Stomach (tissue), 4 donors: Measurements from ENCODE around the gene DCAF10.

Source experiments
- EP300 ChIP-seq: sonication (generic); formaldehyde crosslinking; IDR thresholded peaks from one replicate; pipeline ENCODE4 v1.6.1; 2017; ENCODE audit warnings: antibody characterized with exemption
- POLR2A ChIP-seq, 4 donors: fragments of 450-650 bp; IDR thresholded peaks; one replicate each; pipeline ENCODE4 v1.6.1; 2016; ENCODE audit warnings: antibody characterized with exemption in 4 of 4, control low read depth in 2 of 4, mild to moderate bottlenecking in 1 of 4, moderate library complexity in 1 of 4
- POLR2AphosphoS5 ChIP-seq, 3 donors: sonication (generic); formaldehyde crosslinking; IDR thresholded peaks; one replicate each; pipeline ENCODE4 v1.6.1; 2016; ENCODE audit warnings: antibody characterized with exemption in 3 of 3
- TF ChIP-seq, protein P1 (sequence below), 7 experiments: fragments of 450-650 bp in 4 of 7; fragments of 200-600 bp in 3 of 7; sonication (generic) in 3 of 7; IDR thresholded peaks; one replicate each; pipeline ENCODE4 v1.5.1; 2016 to 2019; ENCODE audit warnings: antibody characterized with exemption in 7 of 7, control low read depth in 2 of 7, mild to moderate bottlenecking in 1 of 7

DNA sequence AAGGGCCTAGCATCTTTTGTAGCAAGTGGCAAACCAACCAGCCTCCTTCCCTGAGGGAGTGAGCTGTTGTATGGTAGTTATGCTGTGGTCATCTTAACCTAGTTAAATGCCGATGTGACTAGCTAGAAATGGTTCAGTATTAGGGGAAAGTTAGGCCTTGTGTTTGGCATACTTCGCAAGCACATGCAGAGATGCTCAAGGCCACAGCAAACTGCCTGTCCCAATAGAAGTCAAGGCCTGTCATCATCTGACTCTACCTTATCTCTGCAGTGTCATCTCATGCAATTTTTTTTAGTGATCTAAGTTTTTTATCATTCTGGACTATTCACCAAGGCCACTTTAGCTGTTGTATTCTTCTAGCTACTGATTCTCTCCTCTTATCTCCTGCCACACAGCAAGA is 10.5 kb upstream of the DCAF10 start:
- TF ChIP-seq POLR2A (IDR thresholded peaks at IDR 0.05) (no peak), POLR2AphosphoS5 (IDR thresholded peaks at IDR 0.05) (no peak), EP300 (no peak)
- TF ChIP-seq, protein P1, sequence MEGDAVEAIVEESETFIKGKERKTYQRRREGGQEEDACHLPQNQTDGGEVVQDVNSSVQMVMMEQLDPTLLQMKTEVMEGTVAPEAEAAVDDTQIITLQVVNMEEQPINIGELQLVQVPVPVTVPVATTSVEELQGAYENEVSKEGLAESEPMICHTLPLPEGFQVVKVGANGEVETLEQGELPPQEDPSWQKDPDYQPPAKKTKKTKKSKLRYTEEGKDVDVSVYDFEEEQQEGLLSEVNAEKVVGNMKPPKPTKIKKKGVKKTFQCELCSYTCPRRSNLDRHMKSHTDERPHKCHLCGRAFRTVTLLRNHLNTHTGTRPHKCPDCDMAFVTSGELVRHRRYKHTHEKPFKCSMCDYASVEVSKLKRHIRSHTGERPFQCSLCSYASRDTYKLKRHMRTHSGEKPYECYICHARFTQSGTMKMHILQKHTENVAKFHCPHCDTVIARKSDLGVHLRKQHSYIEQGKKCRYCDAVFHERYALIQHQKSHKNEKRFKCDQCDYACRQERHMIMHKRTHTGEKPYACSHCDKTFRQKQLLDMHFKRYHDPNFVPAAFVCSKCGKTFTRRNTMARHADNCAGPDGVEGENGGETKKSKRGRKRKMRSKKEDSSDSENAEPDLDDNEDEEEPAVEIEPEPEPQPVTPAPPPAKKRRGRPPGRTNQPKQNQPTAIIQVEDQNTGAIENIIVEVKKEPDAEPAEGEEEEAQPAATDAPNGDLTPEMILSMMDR (IDR thresholded peaks at IDR 0.05), result no peak
